GM23248 (cell line): ENCODE results near the gene GNB2.

Experiments
- EZH2 ChIP-seq: fragments of 200-600 bp; sonication (generic); IDR thresholded peaks from 2 replicates; pipeline ENCODE4 v1.6.1; 2018; ENCODE audit warnings: antibody characterized with exemption, mild to moderate bottlenecking; ENCODE audit not compliant: insufficient read depth, poor library complexity, severe bottlenecking
- EZH2phosphoT487 ChIP-seq: fragments of 200-600 bp; sonication (generic); IDR thresholded peaks from 2 replicates; pipeline ENCODE4 v1.6.1; 2018; ENCODE audit warnings: antibody characterized with exemption, moderate library complexity, mild to moderate bottlenecking, low read depth; ENCODE audit not compliant: insufficient read depth

DNA sequence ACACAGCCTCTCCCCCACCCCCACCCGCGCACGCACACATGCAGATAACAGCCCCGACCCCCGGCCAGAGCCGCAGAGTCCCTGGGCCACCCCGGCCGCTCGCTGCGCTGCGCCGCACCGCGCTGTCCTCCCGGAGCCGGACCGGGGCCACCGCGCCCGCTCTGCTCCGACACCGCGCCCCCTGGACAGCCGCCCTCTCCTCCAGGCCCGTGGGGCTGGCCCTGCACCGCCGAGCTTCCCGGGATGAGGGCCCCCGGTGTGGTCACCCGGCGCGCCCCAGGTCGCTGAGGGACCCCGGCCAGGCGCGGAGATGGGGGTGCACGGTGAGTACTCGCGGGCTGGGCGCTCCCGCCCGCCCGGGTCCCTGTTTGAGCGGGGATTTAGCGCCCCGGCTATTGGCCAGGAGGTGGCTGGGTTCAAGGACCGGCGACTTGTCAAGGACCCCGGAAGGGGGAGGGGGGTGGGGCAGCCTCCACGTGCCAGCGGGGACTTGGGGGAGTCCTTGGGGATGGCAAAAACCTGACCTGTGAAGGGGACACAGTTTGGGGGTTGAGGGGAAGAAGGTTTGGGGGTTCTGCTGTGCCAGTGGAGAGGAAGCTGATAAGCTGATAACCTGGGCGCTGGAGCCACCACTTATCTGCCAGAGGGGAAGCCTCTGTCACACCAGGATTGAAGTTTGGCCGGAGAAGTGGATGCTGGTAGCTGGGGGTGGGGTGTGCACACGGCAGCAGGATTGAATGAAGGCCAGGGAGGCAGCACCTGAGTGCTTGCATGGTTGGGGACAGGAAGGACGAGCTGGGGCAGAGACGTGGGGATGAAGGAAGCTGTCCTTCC is 47.3 kb downstream of the GNB2 start:
- TF ChIP-seq EZH2 (no peak), EZH2phosphoT487 (no peak)
